HEK293 (cell line): Measurements from ENCODE around the gene AMOTL1.

Source experiments
- CTCF ChIA-PET: fragments of 350-600 bp; formaldehyde crosslinking; extraction: SDS; loops from one replicate; lab custom pipeline; 2021; ENCODE audit warnings: antibody characterized with exemption; lab: Yijun Ruan, JAX
- POLR2A ChIA-PET: fragments of 300-600 bp; formaldehyde crosslinking; extraction: SDS; loops from one replicate; lab custom pipeline; 2020; ENCODE audit warnings: antibody characterized with exemption, inconsistent platforms; lab: Yijun Ruan, JAX
- H3K27ac ChIP-seq: fragments of 200-500 bp; sonication (Bioruptor generic); 2 replicates; pipeline ENCODE4 v1.5.1; 2014; ENCODE audit warnings: low read depth, low read length, control low read depth, inconsistent platforms; ENCODE audit errors: extremely low read depth
- H3K36me3 ChIP-seq, 2 experiments: fragments of 200-500 bp in 1 of 2; sonication (Bioruptor generic) in 1 of 2; 1 replicate in 1 of 2; 2 replicates in 1 of 2; pipeline ENCODE4 v1.5.1; 2014 to 2017; ENCODE audit warnings: inconsistent platforms in 2 of 2, low read length in 2 of 2; ENCODE audit not compliant: control insufficient read depth in 2 of 2, insufficient read depth in 1 of 2
- H3K4me1 ChIP-seq: fragments of 200-500 bp; sonication (Bioruptor generic); 2 replicates; pipeline ENCODE4 v1.5.1; 2014; ENCODE audit warnings: mild to moderate bottlenecking, low read length, inconsistent platforms; ENCODE audit not compliant: control insufficient read depth, insufficient read depth
- H3K4me3 ChIP-seq: 2 replicates; pipeline ENCODE4 v1.5.1; 2011; ENCODE audit warnings: low read depth, mild to moderate bottlenecking, control low read depth, low read length, moderate library complexity
- H3K9me3 ChIP-seq: fragments of 200-500 bp; sonication (Bioruptor generic); 2 replicates; pipeline ENCODE4 v1.5.1; 2014; ENCODE audit warnings: low read depth, low read length, inconsistent platforms; ENCODE audit not compliant: control insufficient read depth, insufficient read depth
- ATF2 ChIP-seq: fragments of 450-650 bp; formaldehyde crosslinking; IDR thresholded peaks from 2 replicates; pipeline ENCODE4 v1.5.1; 2016; ENCODE audit warnings: missing biosample characterization, missing genetic modification characterization, low read depth
- ELK4 ChIP-seq: IDR thresholded peaks from 2 replicates; pipeline ENCODE4 v1.6.1; 2011; ENCODE audit warnings: mild to moderate bottlenecking, low read depth, low read length, borderline replicate concordance
- INSM2 ChIP-seq: fragments of 450-650 bp; formaldehyde crosslinking; IDR thresholded peaks from 2 replicates; pipeline ENCODE4 v1.5.1; 2016; ENCODE audit warnings: missing biosample characterization, missing genetic modification characterization
- OVOL3 ChIP-seq: fragments of 450-650 bp; formaldehyde crosslinking; IDR thresholded peaks from 2 replicates; pipeline ENCODE4 v1.5.1; 2016; ENCODE audit warnings: missing biosample characterization, missing genetic modification characterization
- PATZ1 ChIP-seq: fragments of 450-650 bp; formaldehyde crosslinking; IDR thresholded peaks from 2 replicates; pipeline ENCODE4 v1.5.1; 2016; ENCODE audit warnings: missing biosample characterization, missing genetic modification characterization
- PRDM4 ChIP-seq: fragments of 450-650 bp; formaldehyde crosslinking; IDR thresholded peaks from 2 replicates; pipeline ENCODE4 v1.5.1; 2017; ENCODE audit warnings: missing biosample characterization, missing genetic modification characterization
- ZNF132 ChIP-seq: fragments of 450-650 bp; formaldehyde crosslinking; IDR thresholded peaks from 2 replicates; pipeline ENCODE4 v1.5.1; 2017; ENCODE audit warnings: missing biosample characterization, missing genetic modification characterization, borderline replicate concordance
- ZNF155 ChIP-seq: fragments of 450-650 bp; formaldehyde crosslinking; IDR thresholded peaks from 2 replicates; pipeline ENCODE4 v1.5.1; 2016; ENCODE audit warnings: missing biosample characterization, missing genetic modification characterization
- ZNF214 ChIP-seq: fragments of 450-650 bp; formaldehyde crosslinking; IDR thresholded peaks from 2 replicates; pipeline ENCODE4 v1.5.1; 2017; ENCODE audit warnings: missing biosample characterization, mild to moderate bottlenecking, missing genetic modification characterization, borderline replicate concordance
- ZNF23 ChIP-seq: fragments of 450-650 bp; formaldehyde crosslinking; IDR thresholded peaks from 2 replicates; pipeline ENCODE4 v1.5.1; 2016; ENCODE audit warnings: missing biosample characterization, missing genetic modification characterization, borderline replicate concordance
- ZNF239 ChIP-seq: fragments of 450-650 bp; formaldehyde crosslinking; IDR thresholded peaks from 2 replicates; pipeline ENCODE4 v1.5.1; 2016; ENCODE audit warnings: missing biosample characterization, missing genetic modification characterization
- ZNF292 ChIP-seq: fragments of 450-650 bp; formaldehyde crosslinking; IDR thresholded peaks from 2 replicates; pipeline ENCODE4 v1.5.1; 2016; ENCODE audit warnings: low read depth, missing biosample characterization, missing genetic modification characterization, borderline replicate concordance
- ZNF529 ChIP-seq: fragments of 450-650 bp; formaldehyde crosslinking; IDR thresholded peaks from 2 replicates; pipeline ENCODE4 v1.5.1; 2017; ENCODE audit warnings: missing genetic modification characterization, missing biosample characterization; ENCODE audit not compliant: insufficient replicate concordance
- ZNF544 ChIP-seq: fragments of 450-650 bp; formaldehyde crosslinking; IDR thresholded peaks from 2 replicates; pipeline ENCODE4 v1.5.0; 2017; ENCODE audit warnings: missing biosample characterization, missing genetic modification characterization
- ZNF624 ChIP-seq: fragments of 450-650 bp; formaldehyde crosslinking; IDR thresholded peaks from 2 replicates; pipeline ENCODE4 v1.5.1; 2017; ENCODE audit warnings: missing biosample characterization, missing genetic modification characterization
- ZNF654 ChIP-seq: fragments of 450-650 bp; formaldehyde crosslinking; IDR thresholded peaks from 2 replicates; pipeline ENCODE4 v1.5.1; 2016; ENCODE audit warnings: low read depth, missing biosample characterization, missing genetic modification characterization
- ZNF670 ChIP-seq: fragments of 450-650 bp; formaldehyde crosslinking; IDR thresholded peaks from 2 replicates; pipeline ENCODE4 v1.5.1; 2016; ENCODE audit warnings: missing biosample characterization, missing genetic modification characterization, low read depth
- ZNF701 ChIP-seq: fragments of 450-650 bp; formaldehyde crosslinking; IDR thresholded peaks from 2 replicates; pipeline ENCODE4 v1.5.1; 2016; ENCODE audit warnings: missing biosample characterization, missing genetic modification characterization
- ZSCAN30 ChIP-seq: fragments of 450-650 bp; IDR thresholded peaks from 2 replicates; pipeline ENCODE4 v1.5.1; 2018; ENCODE audit warnings: missing biosample characterization, mild to moderate bottlenecking, missing genetic modification characterization, moderate library complexity
- TF ChIP-seq, protein P1 (sequence below): fragments of 450-650 bp; formaldehyde crosslinking; IDR thresholded peaks from 2 replicates; pipeline ENCODE4 v1.5.1; 2016; ENCODE audit warnings: missing biosample characterization, missing genetic modification characterization
- TF ChIP-seq, protein P2 (sequence below): fragments of 450-650 bp; formaldehyde crosslinking; IDR thresholded peaks from 2 replicates; pipeline ENCODE4 v1.5.1; 2016; ENCODE audit warnings: missing biosample characterization, missing genetic modification characterization, borderline replicate concordance

The AMOTL1 gene

DNA sequence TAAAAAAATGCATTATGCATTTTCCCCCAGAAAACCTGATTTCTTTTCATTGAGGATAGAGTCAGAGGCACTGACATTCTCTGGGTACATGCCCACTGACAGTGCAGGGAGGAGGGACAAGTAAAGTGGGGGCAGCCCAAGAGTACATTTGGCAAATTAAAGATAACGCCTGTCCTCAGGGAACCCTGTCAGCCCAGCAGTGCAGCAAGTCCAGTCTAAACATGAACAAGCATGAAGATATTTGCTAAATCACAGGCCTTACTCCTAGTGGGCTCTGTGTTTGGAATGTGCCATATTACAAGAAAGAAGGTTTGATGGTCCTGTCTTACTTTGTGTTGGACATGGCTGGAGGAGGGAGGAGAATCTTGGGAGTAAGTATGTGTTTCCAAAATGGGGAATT, 37.9 kb downstream of the AMOTL1 start:
- POLR2A ChIA-PET: no interaction called here
- no peak overlapping the region for H3K27ac ChIP-seq
- no peaks in the 10 kb centered on the region for H3K9me3 ChIP-seq
- H3K36me3 ChIP-seq: peaks cover 0 to 45% of the 10 kb centered on the region in 2 experiments; a peak in 2 of 3 replicates
- CTCF ChIA-PET: interaction anchor here (1.1 kb wide), 1 partner anchor 19 kb away, joined by 3 read pairs; no protein-coding TSS in a partner anchor
- no peak for TF ChIP-seq ZNF23 (tag by site-specific recombination)
- no peak for TF ChIP-seq ZNF701 (tag by site-specific recombination)
- TF ChIP-seq ZNF529 (tag by site-specific recombination): no peak
- TF ChIP-seq ZNF670 (tag by site-specific recombination): no peak
- TF ChIP-seq, protein P1, sequence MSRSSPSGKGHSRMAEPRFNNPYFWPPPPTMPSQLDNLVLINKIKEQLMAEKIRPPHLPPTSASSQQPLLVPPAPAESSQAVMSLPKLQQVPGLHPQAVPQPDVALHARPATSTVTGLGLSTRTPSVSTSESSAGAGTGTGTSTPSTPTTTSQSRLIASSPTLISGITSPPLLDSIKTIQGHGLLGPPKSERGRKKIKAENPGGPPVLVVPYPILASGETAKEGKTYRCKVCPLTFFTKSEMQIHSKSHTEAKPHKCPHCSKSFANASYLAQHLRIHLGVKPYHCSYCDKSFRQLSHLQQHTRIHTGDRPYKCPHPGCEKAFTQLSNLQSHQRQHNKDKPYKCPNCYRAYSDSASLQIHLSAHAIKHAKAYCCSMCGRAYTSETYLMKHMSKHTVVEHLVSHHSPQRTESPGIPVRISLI (tag by site-specific recombination): no peak
- no peak for TF ChIP-seq ZNF544 (tag by site-specific recombination)
- no peak for TF ChIP-seq ZSCAN30 (tag by site-specific recombination)
- no peak for TF ChIP-seq ATF2 (tag by site-specific recombination)
- TF ChIP-seq ZNF132 (tag by site-specific recombination): no peak
- TF ChIP-seq, protein P2, sequence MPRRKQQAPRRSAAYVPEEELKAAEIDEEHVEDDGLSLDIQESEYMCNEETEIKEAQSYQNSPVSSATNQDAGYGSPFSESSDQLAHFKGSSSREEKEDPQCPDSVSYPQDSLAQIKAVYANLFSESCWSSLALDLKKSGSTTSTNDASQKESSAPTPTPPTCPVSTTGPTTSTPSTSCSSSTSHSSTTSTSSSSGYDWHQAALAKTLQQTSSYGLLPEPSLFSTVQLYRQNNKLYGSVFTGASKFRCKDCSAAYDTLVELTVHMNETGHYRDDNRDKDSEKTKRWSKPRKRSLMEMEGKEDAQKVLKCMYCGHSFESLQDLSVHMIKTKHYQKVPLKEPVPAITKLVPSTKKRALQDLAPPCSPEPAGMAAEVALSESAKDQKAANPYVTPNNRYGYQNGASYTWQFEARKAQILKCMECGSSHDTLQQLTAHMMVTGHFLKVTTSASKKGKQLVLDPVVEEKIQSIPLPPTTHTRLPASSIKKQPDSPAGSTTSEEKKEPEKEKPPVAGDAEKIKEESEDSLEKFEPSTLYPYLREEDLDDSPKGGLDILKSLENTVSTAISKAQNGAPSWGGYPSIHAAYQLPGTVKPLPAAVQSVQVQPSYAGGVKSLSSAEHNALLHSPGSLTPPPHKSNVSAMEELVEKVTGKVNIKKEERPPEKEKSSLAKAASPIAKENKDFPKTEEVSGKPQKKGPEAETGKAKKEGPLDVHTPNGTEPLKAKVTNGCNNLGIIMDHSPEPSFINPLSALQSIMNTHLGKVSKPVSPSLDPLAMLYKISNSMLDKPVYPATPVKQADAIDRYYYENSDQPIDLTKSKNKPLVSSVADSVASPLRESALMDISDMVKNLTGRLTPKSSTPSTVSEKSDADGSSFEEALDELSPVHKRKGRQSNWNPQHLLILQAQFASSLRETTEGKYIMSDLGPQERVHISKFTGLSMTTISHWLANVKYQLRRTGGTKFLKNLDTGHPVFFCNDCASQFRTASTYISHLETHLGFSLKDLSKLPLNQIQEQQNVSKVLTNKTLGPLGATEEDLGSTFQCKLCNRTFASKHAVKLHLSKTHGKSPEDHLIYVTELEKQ (tag by site-specific recombination): no peak
- no peak for TF ChIP-seq ZNF239 (tag by site-specific recombination)
- TF ChIP-seq PATZ1: no peak
- no peaks in the 10 kb centered on the region for H3K4me1 ChIP-seq
- H3K4me3 ChIP-seq: no peak overlapping the region

DNA sequence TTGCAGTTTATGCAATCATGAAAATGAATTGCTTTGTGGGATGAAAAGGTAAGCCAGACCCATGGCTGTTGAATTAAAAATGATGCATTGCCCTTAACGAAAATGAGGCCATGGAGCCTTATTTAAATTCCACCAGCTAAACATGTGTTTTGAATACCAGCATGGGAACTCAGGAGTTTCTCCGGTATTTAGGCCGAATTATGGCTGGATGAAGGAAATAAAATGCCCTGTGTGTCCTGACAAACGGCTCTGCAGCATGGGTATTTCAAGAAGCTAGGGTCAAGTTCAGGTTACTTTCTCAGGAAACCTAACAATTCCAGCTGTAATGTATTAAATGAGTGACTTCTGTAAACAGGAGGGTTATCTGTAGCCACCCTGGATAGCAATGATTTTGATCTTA, 38.3 kb downstream of the AMOTL1 start:
- ChIA-PET CTCF (interaction anchor here (1.1 to 1.2 kb wide), 2 partner anchors 19 to 341 kb away, joined by 3 read pairs; no protein-coding TSS in a partner anchor), POLR2A (no interaction called here)
- TF ChIP-seq INSM2 (tag by site-specific recombination): no peak
- TF ChIP-seq ZNF624 (tag by site-specific recombination): no peak
- no peak for TF ChIP-seq ELK4
- TF ChIP-seq ZNF292 (tag by site-specific recombination): no peak
- no peak for TF ChIP-seq ZNF214 (tag by site-specific recombination)
- no peak for TF ChIP-seq ZNF654
- no peak for TF ChIP-seq ZNF155 (tag by site-specific recombination)
- no peak for TF ChIP-seq PRDM4 (tag by site-specific recombination)
- no peak for TF ChIP-seq OVOL3 (tag by site-specific recombination)

More for the DNA sequence above, 38.3 kb downstream of the AMOTL1 start:
- Histone ChIP-seq H3K36me3 (peaks cover 0 to 41% of the 10 kb centered on the region in 2 experiments; a peak in 2 of 3 replicates), H3K27ac (no peak overlapping the region), H3K4me1 (no peaks in the 10 kb centered on the region), H3K4me3 (no peak overlapping the region), H3K9me3 (no peaks in the 10 kb centered on the region)
